T47D (cell line): ENCODE data around the gene MEI4.
"Not testable (repeated sequence)": the region's sequence is repeated elsewhere in the genome, so short reads cannot be mapped to it uniquely, and the experiment has no call there.

ENCODE experiments used
- DNase-seq, 2 experiments: peaks; one replicate each; pipeline versions ENCODE4 v3.0.0 to v3.0.0-alpha.2; 2011 to 2012; ENCODE audit warnings: low read depth in 1 of 2, low spot score in 1 of 2
- JUND ChIP-seq: IDR thresholded peaks from 2 replicates; pipeline ENCODE4 v1.6.1; 2012; ENCODE audit warnings: low read depth
- in situ Hi-C: cut with HindIII; loops from 2 replicates; pipeline ENCODE4 v1.10.0; 2016; ENCODE audit warnings: low sequenced_read_pairs, low pct_unique_long_range_greater_than_20kb

Gene MEI4

DNA sequence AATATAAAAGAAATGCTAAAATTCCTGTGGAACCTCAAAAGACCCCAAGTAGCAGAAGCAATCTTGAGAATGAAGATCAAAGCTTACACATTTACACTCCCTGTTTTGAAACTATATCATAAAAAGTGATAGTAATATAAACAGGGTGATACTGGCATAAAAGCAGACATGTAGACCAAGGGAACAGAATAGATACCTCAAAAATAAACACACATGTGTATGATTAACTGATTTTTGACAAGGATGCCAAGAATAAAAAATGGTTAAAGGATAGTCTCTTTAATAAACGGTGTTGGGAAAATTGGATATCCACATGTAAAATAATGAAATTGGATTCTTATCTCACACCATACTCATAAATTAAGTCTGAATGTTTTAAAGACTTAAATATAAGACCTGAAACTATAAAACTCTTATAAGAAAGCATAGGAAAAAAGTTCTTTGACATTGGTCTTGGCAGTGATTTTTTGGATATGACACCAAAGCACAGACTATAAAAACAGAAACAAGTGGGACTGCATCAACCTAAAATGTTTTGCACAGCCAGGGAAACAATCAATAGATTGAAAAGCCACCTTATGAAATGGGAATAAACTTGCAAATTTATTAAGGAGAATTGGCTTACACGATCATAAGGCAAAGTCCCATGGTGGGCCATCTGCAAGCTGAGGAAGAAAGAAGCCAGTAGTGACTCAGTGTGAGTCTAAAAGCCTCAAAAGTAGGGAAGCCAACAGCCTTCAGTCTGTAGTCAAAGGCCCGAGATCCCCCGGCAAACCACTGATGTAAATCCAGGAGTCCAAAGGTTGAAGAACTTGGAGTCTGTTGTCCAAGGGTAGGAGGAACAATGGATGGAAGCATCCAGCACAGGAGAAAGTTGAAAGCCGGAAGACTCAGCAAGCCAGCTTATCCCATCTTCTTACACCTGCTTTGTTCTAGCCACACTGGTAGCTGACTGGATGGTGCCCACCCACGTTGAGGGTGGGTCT is 144.3 kb downstream of the MEI4 start:
- TF ChIP-seq JUND = no peak
- in situ Hi-C loops = no loop called here
- no peak for DNase-seq

DNA sequence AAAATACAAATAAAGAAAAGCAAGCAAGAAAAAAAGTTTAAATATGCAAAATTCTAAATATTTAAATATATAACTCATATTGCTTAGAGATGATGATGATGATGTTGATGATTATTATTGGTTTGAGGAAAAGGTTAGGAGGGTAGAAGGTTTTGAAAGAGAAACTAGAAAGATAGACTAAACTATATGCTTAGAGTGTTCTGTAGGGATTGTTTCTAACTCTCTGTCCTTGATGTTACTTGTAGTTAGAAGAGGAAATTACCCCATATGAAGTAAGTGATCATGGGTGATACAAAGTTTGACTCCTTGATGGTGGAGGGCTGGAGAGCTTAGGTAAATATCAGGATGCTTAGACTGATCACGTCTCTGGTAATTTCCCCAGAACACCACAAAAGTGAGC is 159.5 kb downstream of the MEI4 start:
- no peak for TF ChIP-seq JUND
- DNase-seq = no peak
- in situ Hi-C loops = no loop called here

DNA sequence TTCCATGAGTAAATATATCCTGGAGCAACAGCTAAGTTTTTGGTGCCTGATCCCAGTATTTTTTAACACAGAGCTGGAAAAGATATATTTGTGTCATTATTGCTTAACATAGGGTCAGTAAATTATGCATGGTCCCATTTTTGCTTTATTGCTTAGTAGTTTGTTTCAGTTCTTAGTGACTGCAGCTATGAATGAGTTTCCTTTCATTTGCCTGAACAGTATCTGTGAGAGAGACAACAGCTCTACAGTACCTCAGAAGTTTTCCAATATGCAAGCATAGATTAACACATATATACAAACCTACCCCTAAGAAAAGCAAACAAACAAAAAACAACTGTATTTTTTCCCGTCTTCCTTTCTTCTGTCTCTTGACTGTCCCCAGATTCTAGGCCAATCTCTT is 160.3 kb downstream of the MEI4 start:
- no peak for DNase-seq
- in situ Hi-C loops = no loop called here
- TF ChIP-seq JUND = no peak

DNA sequence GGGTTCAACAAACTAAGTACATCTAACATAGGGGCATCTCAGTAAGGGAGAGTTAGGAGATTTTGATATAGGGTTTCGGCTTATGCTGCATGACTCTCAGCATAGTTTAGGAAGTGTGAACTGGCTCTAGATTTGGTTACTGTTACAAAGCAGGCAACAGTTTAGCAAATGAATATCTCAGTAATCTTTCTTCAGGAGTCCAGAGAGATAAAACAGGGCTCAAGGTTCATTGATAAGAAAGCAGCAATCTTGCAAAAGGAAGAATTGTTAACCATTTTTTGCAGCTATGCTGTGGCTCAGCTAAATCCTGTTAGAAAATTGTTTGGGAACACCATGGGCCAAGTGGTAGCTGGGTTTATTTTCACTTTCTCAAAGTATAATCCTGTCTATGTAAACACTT is 161.3 kb downstream of the MEI4 start:
- DNase-seq = no peak
- in situ Hi-C loops = no loop called here
- TF ChIP-seq JUND = no peak

DNA sequence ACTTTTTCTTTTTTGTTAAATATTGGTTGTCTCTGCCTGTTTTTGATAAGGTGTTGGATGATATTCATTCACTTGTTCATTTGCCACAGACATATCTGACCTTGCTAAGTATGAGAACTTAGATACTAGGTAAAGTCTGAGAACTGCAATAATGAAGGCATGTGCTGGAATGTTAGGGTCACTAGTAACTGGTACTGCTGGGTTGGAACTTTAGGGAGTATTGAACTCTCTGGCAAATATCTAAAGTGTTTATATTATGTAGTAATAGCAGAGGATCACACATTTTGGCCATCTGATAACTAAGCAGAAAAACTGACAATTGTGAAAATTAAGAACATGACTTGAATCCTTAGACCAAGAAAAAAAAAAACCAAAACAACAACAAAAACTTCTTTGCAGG is 162.7 kb downstream of the MEI4 start:
- TF ChIP-seq JUND = no peak
- in situ Hi-C loops = no loop called here
- no peak for DNase-seq

DNA sequence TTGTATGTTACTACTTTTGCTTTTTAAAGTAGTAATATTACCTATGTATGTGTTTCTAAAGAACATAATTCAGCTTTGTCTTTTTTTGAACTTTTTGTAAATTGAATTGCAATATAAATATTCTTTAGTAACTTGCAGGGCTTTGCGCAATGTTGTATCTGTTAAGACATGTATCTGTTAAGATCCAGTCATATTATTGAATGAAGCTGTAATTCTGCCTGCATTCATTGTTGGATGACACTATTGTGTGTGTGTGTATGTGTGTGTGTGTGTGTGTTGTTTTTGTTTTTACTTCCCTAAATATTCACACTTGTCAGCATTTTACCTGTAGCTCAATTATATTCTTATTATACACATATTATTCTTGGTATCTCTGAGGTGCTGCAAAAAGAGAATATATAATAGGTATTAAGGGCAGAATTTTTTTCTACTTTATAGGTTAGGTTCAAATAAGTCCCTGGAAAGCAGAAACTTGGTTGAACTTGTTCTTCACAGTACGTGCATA is 164.0 kb downstream of the MEI4 start:
- in situ Hi-C loops = no loop called here
- DNase-seq = no peak
- no peak for TF ChIP-seq JUND

DNA sequence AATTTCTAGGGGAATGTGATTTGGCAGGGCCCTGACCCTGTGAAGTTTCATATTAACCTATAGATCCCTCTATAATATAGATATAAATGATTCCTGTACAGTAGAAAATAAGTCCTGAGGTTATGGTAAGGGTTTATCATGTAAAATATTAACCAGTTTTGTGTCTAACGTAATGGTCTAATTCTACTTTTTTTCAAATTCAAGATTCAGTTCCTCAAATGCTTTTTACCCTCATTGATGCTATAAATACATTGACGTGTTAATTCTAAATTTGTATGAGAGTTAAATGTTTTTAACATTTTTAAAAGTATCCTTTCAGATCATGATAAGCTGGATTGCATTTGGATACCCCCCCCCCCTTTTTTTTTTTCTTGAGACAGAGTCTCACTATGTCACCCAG is 169.4 kb downstream of the MEI4 start:
- TF ChIP-seq JUND = no peak
- in situ Hi-C loops = no loop called here
- DNase-seq = no peak

DNA sequence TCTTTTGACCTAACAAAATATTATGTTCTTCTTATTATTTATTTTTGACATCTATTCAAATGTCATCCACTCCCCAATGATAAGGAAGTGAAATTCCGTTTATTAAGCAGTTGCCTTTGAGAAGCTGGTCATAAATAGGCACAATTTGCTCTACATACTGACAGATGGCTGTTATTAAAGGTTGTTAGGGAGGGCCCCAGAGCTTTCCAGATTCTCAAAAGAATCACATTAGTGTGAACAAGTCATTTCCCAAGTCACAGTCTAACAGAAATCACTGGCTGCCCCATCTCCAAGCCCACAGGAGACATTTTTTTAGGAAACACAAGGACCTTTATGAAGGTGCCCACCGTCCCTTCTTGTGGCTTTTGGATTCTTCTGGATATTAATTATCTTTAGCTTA is 172.4 kb downstream of the MEI4 start:
- no peak for TF ChIP-seq JUND
- DNase-seq = no peak

DNA sequence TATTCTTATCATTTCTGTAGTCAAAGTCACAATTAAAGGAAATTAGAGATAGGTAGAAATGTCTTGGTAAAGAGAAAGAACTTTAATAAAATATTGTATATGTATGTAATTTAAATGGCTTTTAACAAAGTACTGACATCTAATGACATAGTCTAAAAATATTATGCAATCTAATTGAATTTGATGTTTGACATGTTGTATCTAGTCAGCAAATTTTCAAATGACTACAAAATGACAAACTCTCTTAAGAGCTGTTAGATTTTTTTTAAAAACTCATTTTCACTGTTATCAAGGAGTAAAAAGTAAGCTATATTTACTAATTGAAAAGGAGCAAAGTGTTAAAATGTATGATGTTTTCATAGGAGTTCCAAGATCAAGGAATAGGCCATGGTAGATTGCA is 176.9 kb downstream of the MEI4 start:
- TF ChIP-seq JUND = no peak
- in situ Hi-C loops = no loop called here
- DNase-seq = no peak

More for the DNA sequence above, 172.4 kb downstream of the MEI4 start:
- in situ Hi-C loops = no loop called here

DNA sequence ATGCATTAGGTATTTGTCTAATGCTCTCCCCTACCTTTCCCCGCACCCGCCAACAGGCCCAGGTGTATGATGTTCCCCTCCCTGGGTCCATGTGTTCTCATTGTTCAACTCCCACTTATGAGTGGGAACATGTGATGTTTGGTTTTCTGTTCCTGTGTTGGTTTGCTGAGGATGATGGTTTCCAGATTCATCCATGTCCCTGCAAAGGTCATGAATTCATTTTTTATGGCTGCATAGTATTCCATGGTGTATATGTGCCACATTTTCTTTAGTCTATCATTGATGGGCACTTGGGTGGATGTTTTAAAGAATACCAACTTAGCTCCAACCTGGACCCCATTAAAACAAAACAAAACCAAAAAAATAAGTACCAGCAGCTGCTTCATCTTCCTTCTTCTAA is 180.9 kb downstream of the MEI4 start:
- DNase-seq = not testable (repeated sequence)

DNA sequence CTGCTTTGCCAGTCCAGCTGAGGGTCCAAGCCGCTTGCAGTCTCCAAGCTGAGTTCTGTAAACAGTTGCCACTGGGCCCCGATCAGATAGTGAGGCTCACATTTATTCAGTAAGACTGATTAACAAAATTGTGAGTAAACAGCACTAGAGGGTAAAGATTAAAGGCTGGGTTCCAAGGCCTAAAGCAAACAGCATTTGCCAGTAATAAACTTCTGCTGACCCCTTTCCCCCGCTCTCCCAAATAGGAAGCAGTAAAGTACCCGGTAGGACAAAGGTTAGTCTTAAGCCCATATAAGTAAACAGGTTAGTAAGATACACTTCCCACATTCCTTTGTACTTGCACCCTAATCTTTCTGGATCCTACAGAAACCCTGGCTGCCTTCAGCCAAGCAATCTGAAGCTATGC is 181.8 kb downstream of the MEI4 start:
- DNase-seq = no peak
- in situ Hi-C loops = no loop called here
- no peak for TF ChIP-seq JUND

More for the DNA sequence above, 180.9 kb downstream of the MEI4 start:
- in situ Hi-C loops = not testable (repeated sequence)

DNA sequence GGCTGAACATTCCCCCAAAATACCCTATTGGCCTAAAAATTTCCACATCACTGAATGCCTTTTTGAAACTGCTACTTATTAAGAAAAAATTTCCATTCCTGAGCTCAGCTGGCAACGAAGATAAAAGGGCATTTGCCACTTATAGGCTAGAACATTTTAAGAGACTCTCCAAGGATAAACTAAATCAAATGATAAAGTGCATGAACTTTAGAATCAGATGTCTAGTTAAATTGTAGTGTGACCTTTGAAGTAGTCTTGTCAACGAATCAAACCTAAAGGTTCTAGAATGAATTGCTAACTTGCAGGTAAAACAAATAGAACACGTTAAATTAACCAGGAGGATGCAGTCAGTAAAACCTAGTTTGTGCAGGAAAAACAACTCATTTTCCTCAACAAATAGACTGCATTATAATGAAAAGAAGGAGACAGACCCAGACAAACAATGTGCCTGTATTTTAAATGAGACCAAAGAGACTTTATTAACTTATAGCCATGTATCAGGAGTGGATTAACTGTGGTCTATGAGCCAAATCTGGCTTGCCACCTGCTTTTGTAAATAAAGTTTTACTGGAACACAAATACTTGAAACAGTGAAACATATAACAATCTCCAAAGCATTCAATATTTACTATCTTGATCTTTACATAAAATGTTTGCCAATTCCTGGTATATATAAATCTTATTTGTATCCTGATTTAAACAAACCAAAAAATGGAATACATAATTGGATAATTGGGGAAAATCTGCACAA is 184.4 kb downstream of the MEI4 start:
- DNase-seq = no peak
- TF ChIP-seq JUND = no peak
- in situ Hi-C loops = no loop called here

DNA sequence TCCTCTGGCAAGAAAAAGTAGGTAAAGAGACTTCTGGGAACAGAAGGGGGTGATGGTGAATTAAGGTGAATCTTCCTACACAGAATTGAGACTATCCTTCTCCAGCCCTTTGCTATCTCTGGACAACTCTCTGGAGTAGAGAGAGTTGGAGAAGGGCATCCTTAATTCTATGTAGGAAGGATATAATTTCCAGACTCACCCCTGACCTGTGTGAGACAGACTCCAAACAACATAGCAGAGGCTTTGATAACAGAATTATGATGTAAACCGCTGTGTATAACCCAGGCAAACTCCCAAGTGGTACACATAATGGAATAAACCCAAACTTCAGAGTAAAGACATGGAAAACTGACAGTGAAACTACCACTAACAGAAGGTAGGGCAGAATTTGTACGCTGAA is 186.5 kb downstream of the MEI4 start:
- in situ Hi-C loops = no loop called here
- DNase-seq = no peak
- TF ChIP-seq JUND = no peak

DNA sequence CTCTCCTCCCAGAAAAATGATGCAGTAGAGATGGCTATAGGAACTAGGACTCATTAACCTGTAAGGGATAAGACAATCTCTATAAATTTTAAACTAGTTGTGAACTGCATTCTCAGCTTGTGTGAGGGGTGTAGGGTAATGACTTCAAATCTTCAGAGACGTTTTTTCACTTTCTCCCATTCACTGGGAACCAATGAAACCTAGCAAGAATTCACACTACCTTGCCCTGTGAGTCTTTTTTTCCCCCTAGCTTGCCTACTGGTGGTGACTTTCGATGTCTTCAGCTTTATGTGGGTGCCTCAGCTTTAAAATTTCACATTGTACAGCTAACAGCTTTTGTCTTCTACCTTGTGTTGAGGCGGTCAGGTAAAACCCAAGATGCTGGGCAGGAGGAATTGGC is 192.0 kb downstream of the MEI4 start:
- no peak for DNase-seq
- in situ Hi-C loops = no loop called here
- no peak for TF ChIP-seq JUND
